ENCODE data around the gene SPECC1L.

DNA sequence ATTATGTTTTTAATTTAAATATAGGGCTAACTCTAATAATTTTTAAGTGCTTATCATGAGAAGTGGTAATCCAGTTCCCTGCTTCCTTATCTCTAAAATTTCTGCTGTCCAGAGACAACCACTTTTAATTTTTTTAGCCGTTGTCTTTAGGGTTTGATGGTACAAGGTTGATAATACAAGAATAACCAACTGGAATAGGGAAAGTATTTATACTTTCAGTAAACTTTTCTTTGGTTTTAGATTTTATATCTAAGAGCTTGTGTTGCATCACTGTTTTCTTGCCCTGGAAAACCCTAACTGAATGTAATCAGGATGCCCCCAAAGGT lies 110.2 kb downstream of the SPECC1L start:
- TF ChIP-seq TAF1 (IDR thresholded peaks at IDR 0.05; ENCODE audit: low read depth) = no peak
- TF ChIP-seq, protein P1, sequence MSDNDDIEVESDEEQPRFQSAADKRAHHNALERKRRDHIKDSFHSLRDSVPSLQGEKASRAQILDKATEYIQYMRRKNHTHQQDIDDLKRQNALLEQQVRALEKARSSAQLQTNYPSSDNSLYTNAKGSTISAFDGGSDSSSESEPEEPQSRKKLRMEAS (IDR thresholded peaks at IDR 0.05) = no peak
- TF ChIP-seq, protein P2, sequence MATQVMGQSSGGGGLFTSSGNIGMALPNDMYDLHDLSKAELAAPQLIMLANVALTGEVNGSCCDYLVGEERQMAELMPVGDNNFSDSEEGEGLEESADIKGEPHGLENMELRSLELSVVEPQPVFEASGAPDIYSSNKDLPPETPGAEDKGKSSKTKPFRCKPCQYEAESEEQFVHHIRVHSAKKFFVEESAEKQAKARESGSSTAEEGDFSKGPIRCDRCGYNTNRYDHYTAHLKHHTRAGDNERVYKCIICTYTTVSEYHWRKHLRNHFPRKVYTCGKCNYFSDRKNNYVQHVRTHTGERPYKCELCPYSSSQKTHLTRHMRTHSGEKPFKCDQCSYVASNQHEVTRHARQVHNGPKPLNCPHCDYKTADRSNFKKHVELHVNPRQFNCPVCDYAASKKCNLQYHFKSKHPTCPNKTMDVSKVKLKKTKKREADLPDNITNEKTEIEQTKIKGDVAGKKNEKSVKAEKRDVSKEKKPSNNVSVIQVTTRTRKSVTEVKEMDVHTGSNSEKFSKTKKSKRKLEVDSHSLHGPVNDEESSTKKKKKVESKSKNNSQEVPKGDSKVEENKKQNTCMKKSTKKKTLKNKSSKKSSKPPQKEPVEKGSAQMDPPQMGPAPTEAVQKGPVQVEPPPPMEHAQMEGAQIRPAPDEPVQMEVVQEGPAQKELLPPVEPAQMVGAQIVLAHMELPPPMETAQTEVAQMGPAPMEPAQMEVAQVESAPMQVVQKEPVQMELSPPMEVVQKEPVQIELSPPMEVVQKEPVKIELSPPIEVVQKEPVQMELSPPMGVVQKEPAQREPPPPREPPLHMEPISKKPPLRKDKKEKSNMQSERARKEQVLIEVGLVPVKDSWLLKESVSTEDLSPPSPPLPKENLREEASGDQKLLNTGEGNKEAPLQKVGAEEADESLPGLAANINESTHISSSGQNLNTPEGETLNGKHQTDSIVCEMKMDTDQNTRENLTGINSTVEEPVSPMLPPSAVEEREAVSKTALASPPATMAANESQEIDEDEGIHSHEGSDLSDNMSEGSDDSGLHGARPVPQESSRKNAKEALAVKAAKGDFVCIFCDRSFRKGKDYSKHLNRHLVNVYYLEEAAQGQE (IDR thresholded peaks at IDR 0.05; ENCODE audit: low read depth) = no peak
- no peak for TF ChIP-seq RAD21 (IDR thresholded peaks at IDR 0.05; ENCODE audit: low read depth)
- TF ChIP-seq FOXM1 (IDR thresholded peaks at IDR 0.05; ENCODE audit: borderline replicate concordance, low read depth) = no peak
- no peak for TF ChIP-seq EGR1 (IDR thresholded peaks at IDR 0.05)
- no peak for TF ChIP-seq CEBPB (IDR thresholded peaks at IDR 0.05)
